PC-3 (cell line): ENCODE data around the gene PCDH9.

Experiments used
- CTCF ChIP-seq: fragments of 300-600 bp; sonication (generic); conservative IDR thresholded peaks from 2 replicates; pipeline ENCODE4 v1.5.1; 2017; ENCODE audit warnings: antibody characterized with exemption, low read depth, mild to moderate bottlenecking, low read length
- EZH2 ChIP-seq: fragments of 300-600 bp; sonication (generic); IDR thresholded peaks from one replicate; pipeline ENCODE4 v1.6.1; 2017; ENCODE audit warnings: antibody characterized with exemption, mild to moderate bottlenecking, low read length; ENCODE audit not compliant: unreplicated experiment

GRCh38 chr13:67168384-67168783 lies 61.8 kb downstream of the PCDH9 start:
- TF ChIP-seq CTCF (no peak), EZH2 (no peak)
